Activated naive CD4-positive, alpha-beta T cell treated with anti-CD3 and anti-CD28 coated beads, Interleukin-2, amount 10 ng/mL, durations not matched to agents 7 days and 5 days (primary cell): Measurements from ENCODE around the gene RGS6.

Experiments used
- CTCF ChIA-PET: fragments of 350-600 bp; sonication (Branson Sonifier 250); formaldehyde crosslinking; loops from one replicate; lab custom pipeline; 2021; ENCODE audit warnings: antibody characterized with exemption; lab: Charles Lee
- DNase-seq: peaks from one replicate; pipeline ENCODE4 v3.0.0-alpha.2; 2020
- H3K27ac Mint-ChIP-seq: one replicate; pipeline ENCODE4 v1.8.0; 2021; ENCODE audit warnings: mild to moderate bottlenecking, moderate library complexity, mixed read lengths
- H3K27me3 Mint-ChIP-seq: one replicate; pipeline ENCODE4 v1.8.0; 2021; ENCODE audit warnings: mild to moderate bottlenecking, mixed read lengths
- H3K36me3 Mint-ChIP-seq: one replicate; pipeline ENCODE4 v1.8.0; 2021; ENCODE audit warnings: mixed read lengths
- H3K4me1 Mint-ChIP-seq: one replicate; pipeline ENCODE4 v1.8.0; 2021; ENCODE audit warnings: mixed read lengths
- H3K4me3 Mint-ChIP-seq: one replicate; pipeline ENCODE4 v1.8.0; 2021; ENCODE audit warnings: mild to moderate bottlenecking, moderate library complexity, mixed read lengths
- H3K9me3 Mint-ChIP-seq: one replicate; pipeline ENCODE4 v1.8.0; 2021; ENCODE audit warnings: mixed read lengths

RGS6 gene

GRCh38 chr14:72146241-72146640, 214.0 kb downstream of the RGS6 start:
- H3K4me1 Mint-ChIP-seq = no peaks in the 10 kb centered on the region
- no peak overlapping the region for H3K4me3 Mint-ChIP-seq
- CTCF ChIA-PET = no interaction called here
- no peaks in the 10 kb centered on the region for H3K27me3 Mint-ChIP-seq
- H3K27ac Mint-ChIP-seq = no peak overlapping the region
- H3K9me3 Mint-ChIP-seq = no peaks in the 10 kb centered on the region
- DNase-seq = no peak
- no peaks in the 10 kb centered on the region for H3K36me3 Mint-ChIP-seq

- DNase-seq = no peak
- H3K27me3 Mint-ChIP-seq = no peaks in the 10 kb centered on the region
- no peak overlapping the region for H3K4me3 Mint-ChIP-seq
- CTCF ChIA-PET = interaction anchor here (1.0 kb wide), 1 partner anchor 322 kb away, joined by 3 read pairs; no protein-coding TSS in a partner anchor
- H3K36me3 Mint-ChIP-seq = no peaks in the 10 kb centered on the region
- H3K27ac Mint-ChIP-seq = no peak overlapping the region
- H3K9me3 Mint-ChIP-seq = no peaks in the 10 kb centered on the region
- H3K4me1 Mint-ChIP-seq = no peaks in the 10 kb centered on the region
Measured at GRCh38 chr14:72154645-72155378, 222.6 kb downstream of the RGS6 start.

- no peak for DNase-seq
- Mint-ChIP-seq H3K4me1 (no peaks in the 10 kb centered on the region), H3K27me3 (no peaks in the 10 kb centered on the region), H3K4me3 (no peak overlapping the region), H3K36me3 (no peaks in the 10 kb centered on the region), H3K9me3 (no peaks in the 10 kb centered on the region), H3K27ac (no peak overlapping the region)
- CTCF ChIA-PET = interaction anchor here (1.0 kb wide), 1 partner anchor 321 kb away, joined by 3 read pairs; no protein-coding TSS in a partner anchor
Measured at GRCh38 chr14:72155379-72155993, 223.3 kb downstream of the RGS6 start.

- DNase-seq = no peak
- H3K36me3 Mint-ChIP-seq = no peaks in the 10 kb centered on the region
- H3K4me3 Mint-ChIP-seq = no peak overlapping the region
- CTCF ChIA-PET = no interaction called here
- H3K27me3 Mint-ChIP-seq = peaks cover 11% of the 10 kb centered on the region
- no peaks in the 10 kb centered on the region for H3K9me3 Mint-ChIP-seq
- H3K27ac Mint-ChIP-seq = no peak overlapping the region
- H3K4me1 Mint-ChIP-seq = no peaks in the 10 kb centered on the region
Measured at GRCh38 chr14:72164420-72165228, 232.4 kb downstream of the RGS6 start.

- Mint-ChIP-seq H3K4me1 (no peaks in the 10 kb centered on the region), H3K27me3 (peaks cover 11% of the 10 kb centered on the region), H3K36me3 (no peaks in the 10 kb centered on the region), H3K27ac (no peak overlapping the region), H3K4me3 (no peak overlapping the region), H3K9me3 (no peaks in the 10 kb centered on the region)
- DNase-seq = no peak
- CTCF ChIA-PET = no interaction called here
Measured at GRCh38 chr14:72165229-72165698, 233.0 kb downstream of the RGS6 start.

GRCh38 chr14:72169521-72169920, 237.3 kb downstream of the RGS6 start:
- no peaks in the 10 kb centered on the region for H3K36me3 Mint-ChIP-seq
- DNase-seq = no peak
- no peaks in the 10 kb centered on the region for H3K9me3 Mint-ChIP-seq
- H3K27ac Mint-ChIP-seq = no peak overlapping the region
- H3K4me1 Mint-ChIP-seq = no peaks in the 10 kb centered on the region
- CTCF ChIA-PET = no interaction called here
- H3K27me3 Mint-ChIP-seq = peaks cover 3% of the 10 kb centered on the region
- H3K4me3 Mint-ChIP-seq = no peak overlapping the region

DNA sequence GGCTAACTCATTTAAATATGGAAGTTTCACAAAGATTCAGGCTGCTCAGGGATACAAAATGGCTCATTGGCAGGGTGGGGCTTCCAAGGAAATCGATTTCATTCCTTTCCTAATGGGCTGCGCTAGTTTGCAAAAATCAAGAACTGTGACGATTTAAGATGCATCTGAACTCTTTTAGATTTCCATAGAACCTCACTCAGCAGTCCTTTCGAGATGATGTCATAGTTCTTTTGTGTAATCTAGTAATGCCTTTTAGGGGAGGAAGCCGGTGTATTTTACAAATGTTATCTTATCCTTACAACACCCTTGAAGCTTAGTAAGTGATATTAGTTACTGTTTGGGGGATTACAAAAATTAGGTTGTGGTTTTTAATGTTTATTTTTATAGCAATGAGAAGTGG, 239.8 kb downstream of the RGS6 start:
- H3K4me1 Mint-ChIP-seq = no peaks in the 10 kb centered on the region
- CTCF ChIA-PET = no interaction called here

DNA sequence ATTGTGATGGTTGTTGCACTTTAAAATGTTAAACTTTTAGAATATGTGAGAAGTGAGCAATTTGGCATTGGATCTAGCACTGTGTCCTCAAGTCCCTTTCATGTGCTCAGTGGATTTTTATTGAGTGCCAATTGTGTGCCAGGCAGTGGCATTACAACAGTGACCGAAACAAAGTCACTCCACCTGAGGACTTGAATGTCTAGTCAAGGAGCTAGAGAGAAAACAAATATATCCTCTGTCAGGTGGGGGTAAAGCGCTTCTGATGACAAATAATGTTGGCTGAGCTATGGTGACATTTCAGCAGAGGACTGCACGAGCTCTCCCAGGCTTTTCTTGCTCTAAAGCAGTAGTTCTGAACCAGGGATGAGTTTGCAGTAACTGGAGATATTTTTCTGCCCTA, 240.4 kb downstream of the RGS6 start:
- DNase-seq = no peak
- CTCF ChIA-PET = no interaction called here
- Mint-ChIP-seq H3K9me3 (no peaks in the 10 kb centered on the region), H3K4me1 (no peaks in the 10 kb centered on the region), H3K36me3 (no peaks in the 10 kb centered on the region), H3K4me3 (no peak overlapping the region), H3K27me3 (peaks cover 10% of the 10 kb centered on the region), H3K27ac (no peak overlapping the region)

More for the DNA sequence above, 239.8 kb downstream of the RGS6 start:
- Mint-ChIP-seq H3K9me3 (no peaks in the 10 kb centered on the region), H3K4me3 (no peak overlapping the region), H3K27me3 (peaks cover 10% of the 10 kb centered on the region), H3K36me3 (no peaks in the 10 kb centered on the region), H3K27ac (no peak overlapping the region)
- no peak for DNase-seq

GRCh38 chr14:72173038-72173720, 240.9 kb downstream of the RGS6 start:
- H3K27me3 Mint-ChIP-seq = peaks cover 8% of the 10 kb centered on the region
- H3K27ac Mint-ChIP-seq = no peak overlapping the region
- DNase-seq = no peak
- no peak overlapping the region for H3K4me3 Mint-ChIP-seq
- no peaks in the 10 kb centered on the region for H3K36me3 Mint-ChIP-seq
- H3K9me3 Mint-ChIP-seq = no peaks in the 10 kb centered on the region
- CTCF ChIA-PET = no interaction called here
- H3K4me1 Mint-ChIP-seq = no peaks in the 10 kb centered on the region

DNA sequence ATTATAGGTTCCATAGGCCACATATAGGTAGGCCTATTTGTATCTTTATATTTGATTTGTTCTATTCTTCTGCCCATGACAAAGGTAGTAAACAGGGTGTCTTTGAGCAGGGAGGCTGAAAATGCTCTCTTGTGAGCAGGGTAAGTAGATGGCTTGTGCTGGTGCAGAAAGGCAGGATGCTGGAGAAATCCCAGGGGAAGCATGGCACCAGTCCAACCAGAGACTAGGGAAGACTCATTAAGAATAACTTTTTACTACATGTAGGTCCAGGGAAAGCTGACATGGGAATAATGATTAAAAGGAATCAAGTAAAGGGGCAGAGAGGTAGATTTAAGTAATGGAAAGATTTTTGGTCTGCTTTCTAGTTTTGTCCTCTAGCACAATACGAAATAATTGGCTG, 245.0 kb downstream of the RGS6 start:
- Mint-ChIP-seq H3K27me3 (peaks cover 7% of the 10 kb centered on the region), H3K9me3 (no peaks in the 10 kb centered on the region), H3K36me3 (no peaks in the 10 kb centered on the region), H3K4me3 (no peak overlapping the region), H3K27ac (no peak overlapping the region), H3K4me1 (no peaks in the 10 kb centered on the region)
- no peak for DNase-seq
- CTCF ChIA-PET = no interaction called here

GRCh38 chr14:72178517-72178916, 246.3 kb downstream of the RGS6 start:
- CTCF ChIA-PET = no interaction called here
- Mint-ChIP-seq H3K9me3 (no peaks in the 10 kb centered on the region), H3K27me3 (peaks cover 7% of the 10 kb centered on the region)

DNA sequence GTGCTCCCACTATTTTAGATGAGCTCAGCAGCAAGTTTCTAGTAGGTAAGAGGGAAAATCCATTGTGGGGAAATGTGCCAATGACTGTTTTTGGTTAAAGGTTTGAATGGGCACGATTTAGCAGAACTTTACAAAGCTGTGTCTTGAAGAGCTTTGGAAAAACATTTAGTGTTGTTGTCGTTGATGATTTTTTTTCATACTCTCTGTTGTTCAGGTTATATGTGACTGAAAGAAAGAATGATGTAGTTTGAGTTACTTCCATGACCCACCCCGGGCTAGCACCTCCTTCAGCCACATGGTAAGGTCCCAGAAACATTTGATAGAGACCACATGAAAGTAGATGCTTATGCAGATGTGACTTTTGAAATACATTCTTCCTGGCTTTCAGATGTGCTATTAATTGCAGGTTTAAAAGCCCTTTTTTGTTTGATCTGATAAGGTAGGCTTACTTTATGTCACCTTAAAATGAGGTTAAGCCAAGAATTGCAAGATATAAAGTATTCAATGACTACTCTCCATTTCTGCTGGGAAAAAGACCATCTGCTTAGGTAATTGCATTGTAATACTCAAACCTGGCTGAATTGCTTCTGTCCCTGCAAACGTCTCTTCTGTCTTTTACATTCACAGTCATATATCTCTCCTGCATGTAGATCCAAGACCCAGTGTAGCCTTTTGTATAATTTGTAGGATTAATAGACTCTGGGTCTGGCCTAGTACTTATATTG, 250.6 kb downstream of the RGS6 start:
- no peaks in the 10 kb centered on the region for H3K27me3 Mint-ChIP-seq
- no peaks in the 10 kb centered on the region for H3K4me1 Mint-ChIP-seq
- H3K9me3 Mint-ChIP-seq = no peaks in the 10 kb centered on the region
- H3K27ac Mint-ChIP-seq = no peak overlapping the region
- no peaks in the 10 kb centered on the region for H3K36me3 Mint-ChIP-seq
- CTCF ChIA-PET = no interaction called here
- no peak for DNase-seq
- H3K4me3 Mint-ChIP-seq = no peak overlapping the region

More at GRCh38 chr14:72178517-72178916, 246.3 kb downstream of the RGS6 start:
- Mint-ChIP-seq H3K4me3 (no peak overlapping the region), H3K27ac (no peak overlapping the region), H3K36me3 (no peaks in the 10 kb centered on the region), H3K4me1 (no peaks in the 10 kb centered on the region)
- DNase-seq = no peak

DNA sequence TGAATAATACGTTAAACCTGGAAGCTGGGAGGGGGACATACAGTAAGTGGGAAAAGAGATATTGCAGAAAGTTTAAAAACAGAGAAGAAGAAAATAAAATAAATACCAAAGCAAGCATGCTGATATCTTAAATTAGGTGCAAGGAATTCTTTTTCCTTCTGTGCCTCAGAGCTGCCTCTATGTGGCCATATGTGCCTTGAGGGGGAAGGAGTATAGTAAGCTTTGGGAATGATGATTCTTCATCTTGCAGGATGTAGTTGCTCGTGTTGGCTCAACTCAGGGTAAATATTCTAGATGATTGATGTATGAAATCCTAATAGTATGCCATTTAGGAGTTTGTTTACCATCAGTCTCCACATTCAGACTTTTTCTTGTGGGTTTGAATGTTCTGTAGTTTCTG, 251.4 kb downstream of the RGS6 start:
- H3K36me3 Mint-ChIP-seq = no peaks in the 10 kb centered on the region
- H3K4me1 Mint-ChIP-seq = no peaks in the 10 kb centered on the region
- H3K27me3 Mint-ChIP-seq = no peaks in the 10 kb centered on the region
- no peaks in the 10 kb centered on the region for H3K9me3 Mint-ChIP-seq
- DNase-seq = no peak
- H3K4me3 Mint-ChIP-seq = no peak overlapping the region
- CTCF ChIA-PET = no interaction called here
- no peak overlapping the region for H3K27ac Mint-ChIP-seq
